Measurements from ENCODE around the gene ERN1. TPM values are rescaled to one million over a fixed set of nuclear protein-coding genes. Genes with fewer than 3 reads are reported as not detected.

The ERN1 gene
- total RNA-seq, 1 experiment from 2014 or later = 6.5 TPM

- H3K9me3 Mint-ChIP-seq = no peaks in the 10 kb centered on the region
- no peak overlapping the region for H3K4me3 Mint-ChIP-seq
- DNase-seq (ENCODE audit: low spot score) (no peak), ATAC-seq (no peak)
- H3K36me3 Mint-ChIP-seq = no peaks in the 10 kb centered on the region
- ChIA-PET CTCF (interaction anchor here (0.9 to 8.7 kb wide), 4 partner anchors 45 to 299 kb away, joined by 3 to 46 read pairs (median 16); partner anchors contain the start of genes CD79B and GH1), POLR2A (no interaction called here)
- H3K27ac Mint-ChIP-seq = no peak overlapping the region
- H3K4me1 Mint-ChIP-seq = peaks cover 20% of the 10 kb centered on the region
- TF ChIP-seq PREB (CRISPR knock-in tag; IDR thresholded peaks at IDR 0.05; ENCODE audit: borderline replicate concordance) = no peak
- H3K27me3 Mint-ChIP-seq (ENCODE audit: low read depth) = peaks cover 24% of the 10 kb centered on the region
Measured at GRCh38 chr17:63991611-63992010, 138.3 kb downstream of the ERN1 start.

GRCh38 chr17:63989622-63990345 is 140.2 kb downstream of the ERN1 start:
- Mint-ChIP-seq H3K27me3 (ENCODE audit: low read depth) (peaks cover 16% of the 10 kb centered on the region), H3K9me3 (no peaks in the 10 kb centered on the region), H3K4me3 (no peak overlapping the region), H3K4me1 (peaks cover 20% of the 10 kb centered on the region), H3K36me3 (no peaks in the 10 kb centered on the region), H3K27ac (peak overlapping the region; percentile 66; the same call in 1 of the 2 replicates)
- no peak for ATAC-seq
- POLR2A ChIA-PET = interaction anchor here (0.7 kb wide), 1 partner anchor 43 kb away, joined by 3 read pairs; no protein-coding TSS in a partner anchor
- CTCF ChIA-PET = interaction anchor here (0.8 to 4.5 kb wide), 31 partner anchors 9 to 301 kb away, joined by 3 to 88 read pairs (median 5); partner anchors contain the start of genes CD79B, CSHL1, GH1 and GH2
- no peak for DNase-seq (ENCODE audit: low spot score)
- TF ChIP-seq ATF3 (CRISPR knock-in tag; conservative IDR thresholded peaks at IDR 0.05) (no peak), ZNF425 (CRISPR knock-in tag; conservative IDR thresholded peaks at IDR 0.05) (no peak), ZMAT4 (CRISPR knock-in tag; IDR thresholded peaks at IDR 0.05) (no peak), TEAD4 (CRISPR knock-in tag; IDR thresholded peaks at IDR 0.05) (no peak), NR2C2 (CRISPR knock-in tag; IDR thresholded peaks at IDR 0.05) (no peak), MYBL2 (CRISPR knock-in tag; IDR thresholded peaks at IDR 0.05) (no peak), ZNF532 (CRISPR knock-in tag; IDR thresholded peaks at IDR 0.05; ENCODE audit: borderline replicate concordance) (no peak), MAX (CRISPR knock-in tag; IDR thresholded peaks at IDR 0.05) (no peak), PRRX2 (CRISPR knock-in tag; IDR thresholded peaks at IDR 0.05) (no peak), FOXK1 (CRISPR knock-in tag; IDR thresholded peaks at IDR 0.05) (no peak), HMGA2 (CRISPR knock-in tag; IDR thresholded peaks at IDR 0.05) (no peak), ATF1 (CRISPR knock-in tag; IDR thresholded peaks at IDR 0.05) (no peak), ZNF416 (CRISPR knock-in tag; IDR thresholded peaks at IDR 0.05) (no peak)

Other genes with a start within 250 kb of the ERN1 start
- 0.35 to 1.3 TPM (median 0.60 TPM) in 3 replicates for gene GH2, start 248.2 kb downstream of the ERN1 start, total RNA-seq (2021)
- gene CSH1, start 233.6 kb downstream of the ERN1 start, total RNA-seq (2021) = not detected in 3 replicates
- not detected in 3 replicates for gene CSHL1, start 218.9 kb downstream of the ERN1 start, total RNA-seq (2021)
- gene GH1, start 211.3 kb downstream of the ERN1 start, total RNA-seq (2021) = not detected in 3 replicates
- gene CD79B, start 197.8 kb downstream of the ERN1 start, total RNA-seq (2021) = 3.0 to 3.5 TPM (median 3.2 TPM) in 3 replicates
- 5.2 to 5.8 TPM (median 5.5 TPM) in 3 replicates for gene SCN4A, start 157.2 kb downstream of the ERN1 start, total RNA-seq (2021)
- gene PRR29, start 131.8 kb downstream of the ERN1 start, total RNA-seq (2021) = 0.64 to 1.1 TPM (median 0.85 TPM) in 3 replicates
- 0.33 to 0.57 TPM (median 0.44 TPM) in 3 replicates for gene ICAM2, start 109.5 kb downstream of the ERN1 start, total RNA-seq (2021)
- gene TEX2, start 133.1 kb upstream of the ERN1 start, total RNA-seq (2021) = 10.8 to 13.3 TPM (median 12.2 TPM) in 3 replicates

Measured in WTC11 (cell line).